HT1080 (cell line): ENCODE results near the gene PCDHA8. TPM values are rescaled to one million over a fixed set of nuclear protein-coding genes. Genes with fewer than 3 reads are reported as not detected.
"Not testable (repeated sequence)": the region's sequence is repeated elsewhere in the genome, so short reads cannot be mapped to it uniquely, and the experiment has no call there.

Experiments
- DNase-seq: peaks from one replicate; pipeline ENCODE4 v3.0.0-alpha.2; 2015; ENCODE audit warnings: low read depth
- polyA plus RNA-seq, 2 experiments: library from polyadenylated mRNA; depleted of rRNA; stranded (reverse); fragments of >200 nt; gene quantifications; 2 replicates each; pipeline ENCODE4 v1.2.3, GENCODE V29; 2015
- total RNA-seq: library from RNA; depleted of rRNA; stranded (reverse); fragments of >200 nt; shearing (Covaris generic); gene quantifications from 2 replicates; pipeline ENCODE4 v1.2.3, GENCODE V29; 2014; rRNA removed

PCDHA8 gene
- total RNA-seq = not detected in 2 replicates
- polyA plus RNA-seq (2015; cell fraction: cytosol; rRNA removed) = not detected in 2 replicates
- not detected in 2 replicates for polyA plus RNA-seq (2015; cell fraction: nucleus; rRNA removed)

- no peak for DNase-seq
These were observed at the start of gene PCDHA8 for GRCh38 chr5:140840978-140841962. Gene PCDHA8 (plus strand): TSS chr5:140841187. CDS start chr5:140841322, 135 bp downstream.

GRCh38 chr5:140794595-140795258 is 46.3 kb upstream of the PCDHA8 start, which contains the start of gene PCDHA2:
Gene PCDHA2 (plus strand): TSS chr5:140794852.
- no peak for DNase-seq

GRCh38 chr5:140795259-140795641 is 45.7 kb upstream of the PCDHA8 start:
- peak; percentile 11 for DNase-seq

GRCh38 chr5:140796072-140796717 is 44.8 kb upstream of the PCDHA8 start:
- DNase-seq = not testable (repeated sequence)

GRCh38 chr5:140796718-140797095 is 44.3 kb upstream of the PCDHA8 start:
- no peak for DNase-seq

- no peak for DNase-seq
These were observed 40.0 kb upstream of the PCDHA8 start, which contains the start of gene PCDHA3 for GRCh38 chr5:140800816-140801493. Gene PCDHA3 (plus strand): TSS chr5:140801057.

GRCh38 chr5:140801494-140801841 is 39.5 kb upstream of the PCDHA8 start:
- DNase-seq = no peak

- DNase-seq = not testable (repeated sequence)
These were observed 38.6 kb upstream of the PCDHA8 start for GRCh38 chr5:140802381-140802780.

- DNase-seq = no peak
These were observed 38.2 kb upstream of the PCDHA8 start for GRCh38 chr5:140802781-140803271.

- DNase-seq = peak; percentile 18
These were observed 33.9 kb upstream of the PCDHA8 start, which contains the start of gene PCDHA4 for GRCh38 chr5:140806834-140807775. Gene PCDHA4 (plus strand): TSS chr5:140807068.

- not testable (repeated sequence) for DNase-seq
These were observed 32.6 kb upstream of the PCDHA8 start for GRCh38 chr5:140808241-140808888.

- DNase-seq = no peak
These were observed 32.1 kb upstream of the PCDHA8 start for GRCh38 chr5:140808889-140809291.

GRCh38 chr5:140821375-140822280 is 19.4 kb upstream of the PCDHA8 start, which contains the start of gene PCDHA5:
Gene PCDHA5 (plus strand): TSS chr5:140821613.
- DNase-seq = peak; percentile 26

- DNase-seq = no peak
These were observed 18.7 kb upstream of the PCDHA8 start for GRCh38 chr5:140822281-140822629.

GRCh38 chr5:140822969-140823368 is 18.0 kb upstream of the PCDHA8 start:
- DNase-seq = not testable (repeated sequence)

GRCh38 chr5:140823475-140823874 is 17.5 kb upstream of the PCDHA8 start:
- DNase-seq = no peak

GRCh38 chr5:140827704-140828361 is 13.2 kb upstream of the PCDHA8 start, which contains the start of gene PCDHA6:
Gene PCDHA6 (plus strand): TSS chr5:140827960. CDS start chr5:140828092, 132 bp downstream.
- no peak for DNase-seq
